H1 (cell line): ENCODE data around the gene PHLPP1. TPM values are rescaled to one million over a fixed set of nuclear protein-coding genes. Genes with fewer than 3 reads are reported as not detected.

Experiments
- CBX8 ChIP-seq: fragments of 300-800, 300-1000 bp; sonication (generic); IDR thresholded peaks from 2 replicates; pipeline ENCODE4 v1.7.1; 2016; ENCODE audit warnings: low read depth, low read length, borderline replicate concordance
- CEBPB ChIP-seq: IDR thresholded peaks from 2 replicates; pipeline ENCODE4 v1.6.1; 2012; ENCODE audit warnings: low read depth, low read length
- CHD2 ChIP-seq: IDR thresholded peaks from 2 replicates; pipeline ENCODE4 v1.6.1; 2012; ENCODE audit warnings: low read length, improper control_type of control experiment
- CREB1 ChIP-seq: IDR thresholded peaks from 2 replicates; pipeline ENCODE4 v1.6.1; 2012; ENCODE audit warnings: inconsistent platforms
- GABPA ChIP-seq: IDR thresholded peaks from 2 replicates; pipeline ENCODE4 v1.6.1; 2011; ENCODE audit warnings: mild to moderate bottlenecking, low read length, moderate library complexity, borderline replicate concordance; ENCODE audit not compliant: insufficient read depth
- KDM5A ChIP-seq: fragments of 200-600 bp; IDR thresholded peaks from 2 replicates; pipeline ENCODE4 v1.7.1; 2012; ENCODE audit warnings: mild to moderate bottlenecking, low read length, inconsistent platforms, mixed read lengths
- NRF1 ChIP-seq: IDR thresholded peaks from 2 replicates; pipeline ENCODE4 v1.6.1; 2011; ENCODE audit warnings: mild to moderate bottlenecking, low read depth, low read length, improper control_type of control experiment
- POU5F1 ChIP-seq: IDR thresholded peaks from 2 replicates; pipeline ENCODE4 v1.6.1; 2011; ENCODE audit warnings: low read depth, mild to moderate bottlenecking, low read length, moderate library complexity
- SIX5 ChIP-seq: IDR thresholded peaks from 2 replicates; pipeline ENCODE4 v1.6.1; 2011; ENCODE audit warnings: mild to moderate bottlenecking, low read depth, low read length
- SP1 ChIP-seq: IDR thresholded peaks from 2 replicates; pipeline ENCODE4 v1.6.1; 2011; ENCODE audit warnings: low read depth, low read length
- TAF1 ChIP-seq: IDR thresholded peaks from 2 replicates; pipeline ENCODE4 v1.6.1; 2011; ENCODE audit warnings: mild to moderate bottlenecking, low read depth, low read length
- polyA plus RNA-seq, 7 experiments: library from polyadenylated mRNA; depleted of rRNA in 3 of 7; stranded (reverse) in 5 of 7; unstranded in 2 of 7; fragments of >200 nt in 5 of 7; fragments of 200-250 nt in 2 of 7; gene quantifications; 1 replicate in 5 of 7; 2 replicates in 1 of 7; 4 replicates in 1 of 7; pipeline versions ENCODE4 v1.2.1 to v1.2.3, GENCODE V29; 2011 to 2013; ENCODE audit warnings: missing spikeins in 2 of 7, mixed read lengths in 2 of 7
- total RNA-seq: library from RNA; stranded (reverse); fragmentation: NEBNext Ultra II Directional; extraction: Animal tissue kit (Norgen Biotek cat#: 25700); gene quantifications from 2 replicates; pipeline ENCODE4 v1.2.1, GENCODE V29; 2021
- TF ChIP-seq, protein P1 (sequence below): fragments of 300-600 bp; sonication (generic); IDR thresholded peaks from 2 replicates; pipeline ENCODE4 v1.7.1; 2012; ENCODE audit warnings: low read length, moderate library complexity, mild to moderate bottlenecking, inconsistent platforms; ENCODE audit not compliant: insufficient replicate concordance
- TF ChIP-seq, protein P2 (sequence below): IDR thresholded peaks from 2 replicates; pipeline ENCODE4 v1.6.1; 2011; ENCODE audit warnings: low read depth, mild to moderate bottlenecking, low read length; ENCODE audit not compliant: insufficient read depth

Gene PHLPP1
- total and polyA plus RNA-seq, 2 of the 8 experiments (the other 6 are each of a cell fraction or from before 2014, with no cell fraction given), result 28.0 to 66.3 TPM

DNA sequence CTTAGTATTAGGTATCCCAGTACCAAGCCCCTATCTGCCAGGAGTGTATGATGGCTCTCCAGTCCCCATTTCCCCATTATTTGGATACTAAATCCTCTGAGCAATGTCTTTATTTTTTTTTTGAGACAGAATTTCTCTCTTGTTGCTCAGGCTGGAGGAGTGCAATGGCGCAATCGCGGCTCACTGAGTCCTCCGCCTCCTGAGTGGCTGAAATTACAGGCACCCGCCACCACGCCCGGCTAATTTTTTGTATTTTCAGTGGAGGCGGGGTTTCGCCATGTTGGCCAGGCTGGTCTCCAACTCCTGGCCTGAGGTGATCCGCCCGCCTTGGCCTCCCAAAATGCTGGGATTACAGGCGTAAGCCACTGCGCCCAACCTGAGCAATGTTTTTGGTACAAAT lies 3.6 kb upstream of the PHLPP1 start (continued):
- TF ChIP-seq, protein P1, sequence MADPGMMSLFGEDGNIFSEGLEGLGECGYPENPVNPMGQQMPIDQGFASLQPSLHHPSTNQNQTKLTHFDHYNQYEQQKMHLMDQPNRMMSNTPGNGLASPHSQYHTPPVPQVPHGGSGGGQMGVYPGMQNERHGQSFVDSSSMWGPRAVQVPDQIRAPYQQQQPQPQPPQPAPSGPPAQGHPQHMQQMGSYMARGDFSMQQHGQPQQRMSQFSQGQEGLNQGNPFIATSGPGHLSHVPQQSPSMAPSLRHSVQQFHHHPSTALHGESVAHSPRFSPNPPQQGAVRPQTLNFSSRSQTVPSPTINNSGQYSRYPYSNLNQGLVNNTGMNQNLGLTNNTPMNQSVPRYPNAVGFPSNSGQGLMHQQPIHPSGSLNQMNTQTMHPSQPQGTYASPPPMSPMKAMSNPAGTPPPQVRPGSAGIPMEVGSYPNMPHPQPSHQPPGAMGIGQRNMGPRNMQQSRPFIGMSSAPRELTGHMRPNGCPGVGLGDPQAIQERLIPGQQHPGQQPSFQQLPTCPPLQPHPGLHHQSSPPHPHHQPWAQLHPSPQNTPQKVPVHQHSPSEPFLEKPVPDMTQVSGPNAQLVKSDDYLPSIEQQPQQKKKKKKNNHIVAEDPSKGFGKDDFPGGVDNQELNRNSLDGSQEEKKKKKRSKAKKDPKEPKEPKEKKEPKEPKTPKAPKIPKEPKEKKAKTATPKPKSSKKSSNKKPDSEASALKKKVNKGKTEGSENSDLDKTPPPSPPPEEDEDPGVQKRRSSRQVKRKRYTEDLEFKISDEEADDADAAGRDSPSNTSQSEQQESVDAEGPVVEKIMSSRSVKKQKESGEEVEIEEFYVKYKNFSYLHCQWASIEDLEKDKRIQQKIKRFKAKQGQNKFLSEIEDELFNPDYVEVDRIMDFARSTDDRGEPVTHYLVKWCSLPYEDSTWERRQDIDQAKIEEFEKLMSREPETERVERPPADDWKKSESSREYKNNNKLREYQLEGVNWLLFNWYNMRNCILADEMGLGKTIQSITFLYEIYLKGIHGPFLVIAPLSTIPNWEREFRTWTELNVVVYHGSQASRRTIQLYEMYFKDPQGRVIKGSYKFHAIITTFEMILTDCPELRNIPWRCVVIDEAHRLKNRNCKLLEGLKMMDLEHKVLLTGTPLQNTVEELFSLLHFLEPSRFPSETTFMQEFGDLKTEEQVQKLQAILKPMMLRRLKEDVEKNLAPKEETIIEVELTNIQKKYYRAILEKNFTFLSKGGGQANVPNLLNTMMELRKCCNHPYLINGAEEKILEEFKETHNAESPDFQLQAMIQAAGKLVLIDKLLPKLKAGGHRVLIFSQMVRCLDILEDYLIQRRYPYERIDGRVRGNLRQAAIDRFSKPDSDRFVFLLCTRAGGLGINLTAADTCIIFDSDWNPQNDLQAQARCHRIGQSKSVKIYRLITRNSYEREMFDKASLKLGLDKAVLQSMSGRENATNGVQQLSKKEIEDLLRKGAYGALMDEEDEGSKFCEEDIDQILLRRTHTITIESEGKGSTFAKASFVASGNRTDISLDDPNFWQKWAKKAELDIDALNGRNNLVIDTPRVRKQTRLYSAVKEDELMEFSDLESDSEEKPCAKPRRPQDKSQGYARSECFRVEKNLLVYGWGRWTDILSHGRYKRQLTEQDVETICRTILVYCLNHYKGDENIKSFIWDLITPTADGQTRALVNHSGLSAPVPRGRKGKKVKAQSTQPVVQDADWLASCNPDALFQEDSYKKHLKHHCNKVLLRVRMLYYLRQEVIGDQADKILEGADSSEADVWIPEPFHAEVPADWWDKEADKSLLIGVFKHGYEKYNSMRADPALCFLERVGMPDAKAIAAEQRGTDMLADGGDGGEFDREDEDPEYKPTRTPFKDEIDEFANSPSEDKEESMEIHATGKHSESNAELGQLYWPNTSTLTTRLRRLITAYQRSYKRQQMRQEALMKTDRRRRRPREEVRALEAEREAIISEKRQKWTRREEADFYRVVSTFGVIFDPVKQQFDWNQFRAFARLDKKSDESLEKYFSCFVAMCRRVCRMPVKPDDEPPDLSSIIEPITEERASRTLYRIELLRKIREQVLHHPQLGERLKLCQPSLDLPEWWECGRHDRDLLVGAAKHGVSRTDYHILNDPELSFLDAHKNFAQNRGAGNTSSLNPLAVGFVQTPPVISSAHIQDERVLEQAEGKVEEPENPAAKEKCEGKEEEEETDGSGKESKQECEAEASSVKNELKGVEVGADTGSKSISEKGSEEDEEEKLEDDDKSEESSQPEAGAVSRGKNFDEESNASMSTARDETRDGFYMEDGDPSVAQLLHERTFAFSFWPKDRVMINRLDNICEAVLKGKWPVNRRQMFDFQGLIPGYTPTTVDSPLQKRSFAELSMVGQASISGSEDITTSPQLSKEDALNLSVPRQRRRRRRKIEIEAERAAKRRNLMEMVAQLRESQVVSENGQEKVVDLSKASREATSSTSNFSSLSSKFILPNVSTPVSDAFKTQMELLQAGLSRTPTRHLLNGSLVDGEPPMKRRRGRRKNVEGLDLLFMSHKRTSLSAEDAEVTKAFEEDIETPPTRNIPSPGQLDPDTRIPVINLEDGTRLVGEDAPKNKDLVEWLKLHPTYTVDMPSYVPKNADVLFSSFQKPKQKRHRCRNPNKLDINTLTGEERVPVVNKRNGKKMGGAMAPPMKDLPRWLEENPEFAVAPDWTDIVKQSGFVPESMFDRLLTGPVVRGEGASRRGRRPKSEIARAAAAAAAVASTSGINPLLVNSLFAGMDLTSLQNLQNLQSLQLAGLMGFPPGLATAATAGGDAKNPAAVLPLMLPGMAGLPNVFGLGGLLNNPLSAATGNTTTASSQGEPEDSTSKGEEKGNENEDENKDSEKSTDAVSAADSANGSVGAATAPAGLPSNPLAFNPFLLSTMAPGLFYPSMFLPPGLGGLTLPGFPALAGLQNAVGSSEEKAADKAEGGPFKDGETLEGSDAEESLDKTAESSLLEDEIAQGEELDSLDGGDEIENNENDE, result no peak
- TF ChIP-seq CEBPB, result no peak
- TF ChIP-seq KDM5A, result no peak
- TF ChIP-seq CREB1, result no peak
- no peak for TF ChIP-seq TAF1
- no peak for TF ChIP-seq CHD2
- no peak for TF ChIP-seq SP1
- TF ChIP-seq, protein P2, sequence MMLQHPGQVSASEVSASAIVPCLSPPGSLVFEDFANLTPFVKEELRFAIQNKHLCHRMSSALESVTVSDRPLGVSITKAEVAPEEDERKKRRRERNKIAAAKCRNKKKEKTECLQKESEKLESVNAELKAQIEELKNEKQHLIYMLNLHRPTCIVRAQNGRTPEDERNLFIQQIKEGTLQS, result no peak
- no peak for TF ChIP-seq NRF1
- no peak for TF ChIP-seq POU5F1
- TF ChIP-seq CBX8, result no peak
- no peak for TF ChIP-seq GABPA
- no peak for TF ChIP-seq SIX5
